Measurements from ENCODE around the gene UBA3.
A peak's percentile ranks its signal among the peaks of the same experiment; 100 is the strongest.

Gene UBA3

DNA sequence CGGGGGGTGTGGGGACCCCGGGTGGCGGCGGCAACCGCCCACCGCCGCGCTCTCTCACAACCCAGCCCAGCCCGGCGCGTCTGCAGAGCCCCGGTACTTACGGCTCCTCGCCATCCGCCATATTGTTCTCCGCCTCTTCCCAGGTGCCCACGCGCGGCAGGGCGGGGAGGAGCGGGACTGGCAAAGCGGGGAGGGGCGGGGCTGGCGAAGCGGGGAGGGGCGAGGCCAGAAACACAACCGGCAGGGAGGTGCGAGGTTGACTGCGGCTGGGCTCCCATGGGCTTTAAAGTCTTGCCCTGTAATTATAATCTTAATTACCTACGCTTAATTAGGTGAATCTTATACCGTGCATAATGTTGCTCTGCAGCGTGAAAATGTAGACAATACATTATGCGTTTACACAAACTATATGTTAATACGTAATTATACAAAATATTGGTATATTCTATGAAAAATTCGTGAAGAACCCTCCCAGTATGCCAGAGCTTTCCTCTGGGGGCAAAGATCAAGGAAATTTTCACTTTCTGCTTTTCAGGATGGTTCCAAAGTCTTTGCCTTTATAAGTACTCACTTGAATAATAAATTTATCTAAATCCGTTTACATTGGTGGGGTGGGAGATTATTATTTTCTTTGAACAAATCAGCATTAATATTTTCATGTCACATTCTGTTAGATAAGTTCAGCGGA lies at the start of gene UBA3:
Gene UBA3, minus strand, starts transcription at position 133 of the 688 bp plus-strand sequence. Its CDS starts 12 bp downstream, at position 121.
- DNase-seq (ENCODE audit: low read depth, low spot score), result peak; percentile 87

DNA sequence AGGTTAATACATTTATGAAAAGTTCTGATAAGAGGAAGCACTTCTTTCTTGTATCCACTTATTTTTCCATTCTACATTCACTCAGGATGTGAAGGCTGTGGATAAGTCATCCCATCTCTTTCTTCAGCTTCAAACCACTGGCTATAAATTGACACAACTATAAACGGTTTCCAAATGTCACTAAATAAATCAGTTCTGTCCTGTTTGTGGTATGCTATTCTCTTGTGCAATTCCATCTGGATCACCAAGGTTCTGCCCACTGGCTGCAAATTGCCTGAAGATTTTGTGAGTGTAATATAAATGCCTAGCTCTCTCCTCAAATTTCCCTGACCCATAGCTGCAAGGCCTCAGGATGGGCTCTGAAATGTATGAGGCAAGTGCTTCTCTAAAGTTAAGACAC lies 49.4 kb upstream of the UBA3 start:
- no peak for DNase-seq (ENCODE audit: low read depth, low spot score)

DNA sequence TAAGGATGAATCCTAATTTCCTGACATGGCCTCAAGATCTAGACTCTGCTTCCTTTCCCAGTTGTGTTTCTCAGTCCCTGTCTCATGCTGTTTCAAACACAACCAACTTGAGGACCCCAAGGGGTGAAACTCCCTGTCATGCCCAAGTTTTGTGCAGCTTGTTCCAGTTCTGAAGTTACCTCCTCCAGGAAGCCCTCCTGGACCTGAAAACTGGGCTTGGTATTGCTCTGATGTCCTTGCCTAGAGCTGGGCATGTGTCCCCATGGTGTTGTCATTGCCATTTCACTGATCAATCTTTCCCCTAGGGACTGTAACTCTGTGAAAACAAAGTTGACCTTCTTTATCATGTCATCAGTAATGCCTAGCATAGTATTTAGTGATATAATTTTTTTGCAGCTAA lies 48.3 kb upstream of the UBA3 start:
- no peak for DNase-seq (ENCODE audit: low read depth, low spot score)

DNA sequence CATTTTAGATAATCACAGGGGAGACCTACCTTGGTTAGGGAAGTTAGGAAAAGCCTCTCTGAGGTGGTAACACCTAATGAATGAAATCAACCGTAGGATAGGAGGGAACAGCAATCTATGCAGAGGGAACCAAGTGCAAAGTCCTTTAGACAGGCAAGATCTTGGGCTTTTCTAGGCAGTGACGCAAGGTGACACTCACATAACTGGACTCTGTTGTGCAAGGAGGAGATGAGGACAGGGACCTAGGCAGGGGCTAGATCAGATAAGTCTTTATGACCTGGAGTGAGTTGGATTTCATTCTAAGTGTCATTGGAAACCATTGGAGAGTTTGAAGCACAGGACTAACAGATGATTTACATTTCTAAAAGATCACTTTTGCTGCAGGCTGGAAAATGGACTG lies 46.8 kb upstream of the UBA3 start:
- no peak for DNase-seq (ENCODE audit: low read depth, low spot score)

DNA sequence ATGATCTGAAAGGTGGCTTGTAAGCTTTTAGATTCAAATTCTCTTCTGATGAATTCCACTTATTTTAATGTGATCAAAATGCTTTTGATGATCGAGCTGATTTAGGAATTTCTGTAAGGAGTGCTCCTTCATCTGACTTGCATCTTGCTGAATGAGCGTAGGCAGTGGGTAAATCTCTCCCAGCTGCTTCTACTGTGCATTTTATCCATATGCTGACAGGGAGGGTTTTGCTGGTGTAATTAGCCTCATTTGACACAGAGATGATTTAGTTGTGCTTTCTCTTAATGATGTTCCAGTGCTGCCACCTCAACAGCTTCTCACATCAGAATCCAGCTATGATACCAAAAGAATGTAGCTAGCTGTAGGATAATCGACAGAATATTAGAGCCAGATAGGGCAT lies 46.1 kb upstream of the UBA3 start:
- no peak for DNase-seq (ENCODE audit: low read depth, low spot score)

DNA sequence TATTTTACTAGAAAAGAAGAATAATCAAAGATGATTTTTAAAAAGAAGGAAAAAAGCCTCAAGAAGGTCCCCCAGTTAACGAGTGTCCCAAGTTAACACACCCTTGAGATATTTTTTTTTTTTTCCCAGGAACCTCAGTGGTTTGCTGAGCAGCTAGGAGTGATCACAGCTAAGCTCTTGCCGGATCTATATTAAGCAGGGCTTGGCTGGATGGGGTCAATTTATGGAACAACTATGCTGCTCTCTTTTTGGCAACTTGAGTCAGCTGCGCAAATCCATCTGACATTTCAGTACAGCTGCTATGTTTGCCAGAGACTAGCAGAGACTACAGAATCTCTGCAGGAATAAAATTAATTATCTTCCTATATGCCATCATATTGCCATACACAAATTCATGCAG lies 42.2 kb upstream of the UBA3 start, which contains the start of gene LMOD3:
Gene LMOD3, minus strand, starts transcription at position 193 of the 400 bp plus-strand sequence. CDS start 209 bp downstream, outside the sequence.
- DNase-seq (ENCODE audit: low read depth, low spot score), result no peak

DNA sequence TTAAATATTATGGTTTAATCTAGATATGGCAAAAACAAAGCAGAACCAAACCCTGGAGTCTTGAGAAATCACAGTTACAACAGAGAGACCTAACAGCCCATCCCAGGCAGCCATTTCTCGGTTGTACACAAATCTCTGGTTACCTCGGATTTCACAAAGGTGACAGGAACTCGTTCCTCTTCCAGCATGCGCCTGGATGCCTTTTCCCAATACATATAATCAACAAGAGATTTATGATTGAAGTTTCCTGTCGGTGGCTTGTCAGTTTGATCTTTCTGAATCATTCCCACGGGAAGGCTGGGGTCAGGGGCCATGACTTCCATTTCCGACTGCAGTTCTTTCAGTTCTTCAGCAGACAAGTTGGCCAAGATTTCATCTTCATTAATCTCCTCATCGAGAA lies 41.8 kb upstream of the UBA3 start:
- no peak for DNase-seq (ENCODE audit: low read depth, low spot score)

DNA sequence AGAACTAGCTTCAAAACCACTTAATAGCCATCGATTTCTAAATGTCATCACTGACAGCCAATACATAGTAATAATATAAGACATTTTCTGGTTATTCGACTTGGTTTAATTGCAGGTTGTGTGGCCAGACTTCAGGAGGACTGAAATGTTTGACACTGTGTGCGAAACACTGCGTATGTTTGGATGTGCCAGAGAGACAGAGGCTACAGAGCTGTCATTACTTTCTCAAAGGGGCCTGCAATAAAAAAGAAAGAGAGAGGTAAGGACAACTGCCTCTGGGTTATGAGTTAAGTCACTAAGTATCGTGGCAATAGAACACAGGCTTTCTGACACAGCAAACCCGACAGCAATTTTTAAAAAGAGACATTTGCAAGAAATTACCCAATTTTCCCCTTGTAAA lies 41.3 kb upstream of the UBA3 start:
- DNase-seq (ENCODE audit: low read depth, low spot score), result no peak

DNA sequence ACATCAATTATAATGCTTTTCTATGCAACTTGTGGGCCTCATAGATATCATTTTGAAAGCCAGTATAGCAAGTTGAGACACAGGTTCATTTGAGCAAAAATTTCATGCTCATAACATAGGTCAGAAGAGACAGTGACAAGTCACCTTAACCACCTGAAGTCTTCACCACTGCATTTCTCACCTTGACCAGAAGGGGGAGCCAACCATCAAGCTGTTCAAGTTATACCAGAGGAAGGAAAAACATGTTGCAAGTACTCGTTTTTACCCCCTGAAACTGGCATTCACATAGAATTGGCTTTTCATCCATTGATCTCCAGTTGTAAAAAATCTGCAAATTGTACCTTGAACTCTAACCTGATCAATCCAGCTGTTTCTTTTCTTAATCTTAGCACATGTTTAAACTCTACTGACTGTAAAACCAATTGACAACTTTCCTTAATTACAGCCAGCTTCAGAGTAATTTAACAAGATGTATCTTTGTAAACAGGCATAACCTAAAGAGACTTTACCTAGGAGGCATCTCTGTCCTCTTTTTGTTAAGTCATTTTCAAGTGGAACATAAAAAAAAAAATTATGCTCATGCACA lies 40.8 kb upstream of the UBA3 start:
- peak; percentile 76 for DNase-seq (ENCODE audit: low read depth, low spot score)

DNA sequence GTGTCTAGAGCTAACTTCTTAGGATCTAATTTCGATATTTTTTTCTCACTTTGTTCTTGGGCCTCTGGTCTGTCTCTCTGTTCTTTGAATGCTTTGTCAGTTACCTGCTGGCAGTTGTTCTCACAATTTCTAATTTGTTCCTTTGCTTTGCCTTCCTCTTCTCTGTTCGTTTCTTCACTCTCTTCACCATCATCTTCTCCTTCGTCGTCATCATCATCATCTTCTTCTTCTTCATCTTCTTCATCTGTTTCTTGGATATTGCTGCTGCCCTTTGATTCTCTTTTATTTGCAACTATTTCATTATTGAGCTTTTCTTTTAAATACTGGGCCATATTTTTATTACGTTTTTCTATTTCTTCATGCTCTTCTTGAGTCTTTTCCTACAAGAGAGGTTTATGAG lies 39.5 kb upstream of the UBA3 start:
- DNase-seq (ENCODE audit: low read depth, low spot score), result no peak

DNA sequence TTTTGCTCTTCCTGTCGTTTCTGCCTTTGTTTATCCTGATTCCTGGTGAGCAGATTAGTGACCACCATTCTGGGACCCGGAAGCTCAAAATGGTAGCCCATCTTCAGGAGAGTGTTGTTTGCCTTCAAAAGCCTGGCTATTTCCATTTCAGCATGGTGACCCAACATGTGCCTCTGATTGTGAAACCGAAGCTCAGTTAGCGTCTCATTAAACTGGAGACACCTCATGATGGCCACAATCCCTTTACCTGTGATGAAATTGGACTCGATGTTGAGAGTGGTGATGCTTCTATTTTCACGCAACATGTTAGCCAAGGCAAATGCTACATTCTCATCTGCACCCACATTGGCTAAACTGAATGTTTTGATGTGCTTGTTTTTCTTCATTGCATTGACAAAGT lies 39.0 kb upstream of the UBA3 start:
- DNase-seq (ENCODE audit: low read depth, low spot score), result no peak

DNA sequence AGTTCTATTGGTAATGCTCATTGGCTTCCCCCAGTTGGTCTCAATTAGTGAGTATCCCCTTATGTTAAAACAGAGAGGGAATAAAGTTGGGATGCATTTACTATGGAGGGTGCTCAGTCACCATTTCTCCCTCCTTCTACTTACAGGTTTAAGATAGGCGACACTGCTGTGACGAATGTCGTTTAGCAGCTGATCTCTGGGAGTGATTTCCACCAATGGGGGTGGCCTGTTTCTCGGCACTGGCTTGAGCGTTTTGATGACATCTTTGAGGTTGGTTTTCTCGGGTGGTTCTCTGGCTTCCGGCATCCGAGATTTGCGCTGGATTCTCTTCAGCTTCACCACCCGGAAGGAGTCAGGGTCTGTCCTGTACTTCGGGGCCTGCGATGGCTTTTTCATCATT lies 38.4 kb upstream of the UBA3 start:
- DNase-seq (ENCODE audit: low read depth, low spot score), result no peak

DNA sequence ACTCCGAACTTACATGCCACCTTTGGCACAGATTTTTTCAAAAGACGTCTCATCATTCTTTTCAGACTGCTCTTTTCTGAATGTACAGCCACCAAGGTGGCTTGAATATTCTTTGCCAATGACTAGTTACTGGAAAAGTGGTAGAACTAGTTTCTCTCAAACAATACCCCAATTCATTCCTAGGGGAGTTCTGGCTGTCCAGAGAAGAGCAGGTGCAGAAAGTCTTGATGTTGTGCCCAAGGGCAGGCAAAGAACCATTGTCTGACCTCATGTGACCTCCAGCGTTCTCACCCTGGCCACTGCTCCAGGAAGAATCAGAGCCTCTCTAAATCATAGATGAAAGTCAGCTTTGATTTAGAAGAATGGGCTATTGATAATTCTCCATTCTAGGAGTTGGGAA lies 36.7 kb upstream of the UBA3 start:
- no peak for DNase-seq (ENCODE audit: low read depth, low spot score)

DNA sequence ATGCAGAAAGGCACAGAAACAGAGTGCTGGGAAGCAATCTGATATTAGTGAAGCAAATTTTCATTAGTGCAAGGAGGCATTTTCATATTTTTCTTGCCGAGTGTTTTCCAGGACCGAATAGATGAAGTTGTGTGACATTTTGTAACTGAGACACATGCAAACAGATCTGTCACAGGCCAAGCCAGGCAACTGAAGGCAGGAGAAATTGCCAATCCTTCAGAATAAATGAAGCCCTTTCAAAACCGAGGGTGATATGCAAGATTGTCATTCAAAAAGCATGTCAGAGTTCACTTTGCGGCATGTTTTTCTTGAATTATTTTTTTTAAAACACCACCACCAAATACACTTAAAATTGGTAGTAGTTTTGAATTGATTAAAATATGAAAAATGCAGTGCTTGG lies 36.0 kb upstream of the UBA3 start:
- DNase-seq (ENCODE audit: low read depth, low spot score), result no peak

DNA sequence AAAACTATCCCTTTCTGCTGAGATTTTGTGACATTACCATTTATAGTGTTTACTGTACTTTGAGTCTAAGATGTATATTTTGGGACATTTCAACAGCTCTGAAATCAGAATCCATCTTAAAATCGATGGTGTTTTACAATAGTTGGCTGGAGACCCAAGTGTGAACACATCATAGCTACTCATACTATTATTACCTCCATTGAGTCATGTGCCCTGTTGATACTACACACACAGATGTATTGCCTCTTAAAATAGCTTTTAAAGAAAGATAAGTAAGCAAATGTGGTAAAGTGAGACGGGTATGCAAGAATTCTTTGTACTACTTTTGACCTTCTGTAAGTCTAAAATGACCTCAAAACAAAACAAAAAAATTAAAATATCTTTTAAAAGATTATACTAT lies 35.6 kb upstream of the UBA3 start:
- no peak for DNase-seq (ENCODE audit: low read depth, low spot score)

DNA sequence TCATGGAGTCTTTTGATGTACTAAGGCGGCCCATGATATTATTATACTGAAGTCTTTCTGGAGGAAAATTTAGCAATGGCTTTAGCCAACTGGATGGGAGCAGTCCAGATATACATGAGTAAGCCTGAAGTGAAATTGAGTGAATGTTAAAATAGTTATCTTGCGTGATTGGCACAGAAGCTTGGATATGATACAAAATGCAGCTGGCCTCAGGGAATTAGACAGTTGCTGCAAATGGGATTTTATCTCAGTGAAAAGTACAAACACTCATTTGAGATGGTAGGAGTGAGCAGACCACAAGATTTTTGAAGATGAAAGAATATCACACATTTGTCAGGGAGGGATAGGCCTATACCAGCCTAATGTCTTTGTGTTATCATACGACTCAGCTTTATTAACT lies 33.4 kb upstream of the UBA3 start:
- no peak for DNase-seq (ENCODE audit: low read depth, low spot score)

DNA sequence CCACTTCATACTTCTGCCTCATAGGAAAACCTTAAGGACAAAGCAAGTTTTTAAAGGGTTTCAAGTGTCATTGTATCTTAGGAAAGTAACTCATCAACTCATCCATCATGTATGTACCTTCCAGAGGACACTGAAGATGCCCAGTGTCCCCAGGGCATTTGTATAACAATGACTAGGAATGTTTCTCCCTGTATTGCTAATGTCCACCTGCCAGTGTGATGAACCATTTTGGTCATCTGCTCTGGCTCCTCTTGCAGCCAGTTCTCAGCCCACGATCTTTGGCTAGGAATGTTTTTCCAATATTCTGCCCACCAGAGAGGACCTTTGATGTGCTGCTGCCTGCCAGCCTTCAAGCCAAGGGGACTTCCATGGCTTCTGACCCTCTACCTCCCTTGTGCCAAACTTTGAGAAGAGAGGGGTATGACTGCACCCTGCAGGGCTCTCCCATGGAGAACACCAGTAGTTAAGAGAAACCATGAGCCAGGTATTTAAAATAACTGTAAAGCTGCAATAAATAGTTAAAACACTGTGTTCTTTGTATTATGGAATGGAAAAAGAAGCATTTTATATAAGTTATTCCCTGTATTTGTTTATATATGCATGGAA lies 30.9 kb upstream of the UBA3 start:
- DNase-seq (ENCODE audit: low read depth, low spot score), result no peak

DNA sequence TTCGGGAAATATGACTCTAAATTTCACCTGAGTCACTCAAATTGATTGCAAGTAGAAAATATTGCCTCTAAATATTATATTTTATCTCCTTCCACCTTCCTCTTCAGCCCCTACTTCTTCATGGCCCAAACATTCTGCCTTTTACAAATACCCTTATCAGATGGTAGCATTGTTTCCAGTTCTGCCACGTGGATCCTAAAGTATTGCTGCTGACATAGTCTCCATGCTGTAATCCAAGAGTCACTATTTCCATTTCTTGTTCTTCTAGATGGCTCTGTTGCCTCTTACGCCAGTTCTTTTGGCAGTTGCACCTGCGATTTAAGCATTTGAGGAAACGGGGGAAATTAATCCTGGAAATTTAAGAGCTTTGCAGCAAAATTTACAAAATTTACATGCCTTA lies 28.6 kb upstream of the UBA3 start:
- no peak for DNase-seq (ENCODE audit: low read depth, low spot score)

DNA sequence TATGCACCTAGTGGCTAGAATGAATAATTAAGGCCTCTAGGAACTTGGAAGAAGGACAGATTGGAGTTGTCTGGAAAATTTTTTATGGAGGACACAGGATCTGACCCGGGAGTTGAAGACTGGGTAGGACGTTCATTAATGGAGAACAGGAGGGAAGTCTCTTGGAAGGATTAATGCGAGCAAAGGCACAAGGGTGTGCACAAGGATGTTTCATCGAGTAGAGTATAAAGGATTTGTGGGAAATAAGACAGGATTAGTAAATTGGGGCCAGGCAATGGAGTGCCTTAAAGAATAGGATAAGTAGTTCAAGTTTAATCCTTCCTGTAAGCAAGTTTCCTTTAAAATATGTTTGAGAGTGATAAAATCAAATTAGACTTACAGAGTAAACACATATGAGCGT lies 27.7 kb upstream of the UBA3 start:
- DNase-seq (ENCODE audit: low read depth, low spot score), result no peak

DNA sequence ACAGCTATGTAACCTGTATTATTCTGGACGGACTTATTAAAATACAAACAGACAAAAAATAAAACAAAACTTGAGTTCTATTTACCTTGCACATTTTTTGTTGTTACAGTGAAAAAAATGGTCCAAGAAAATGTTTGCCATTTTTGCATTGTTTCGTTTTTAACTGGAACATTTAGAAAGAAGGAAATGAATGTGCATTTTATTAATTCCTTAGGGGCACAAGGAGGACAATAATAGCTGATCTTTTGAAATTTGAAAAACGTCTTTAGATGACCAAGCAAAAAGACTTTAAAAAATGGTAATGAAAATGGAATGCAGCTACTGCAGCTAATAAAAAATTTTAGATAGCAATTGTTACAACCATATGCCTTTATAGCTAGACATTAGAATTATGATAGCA lies 25.2 kb upstream of the UBA3 start:
- DNase-seq (ENCODE audit: low read depth, low spot score), result no peak

DNA sequence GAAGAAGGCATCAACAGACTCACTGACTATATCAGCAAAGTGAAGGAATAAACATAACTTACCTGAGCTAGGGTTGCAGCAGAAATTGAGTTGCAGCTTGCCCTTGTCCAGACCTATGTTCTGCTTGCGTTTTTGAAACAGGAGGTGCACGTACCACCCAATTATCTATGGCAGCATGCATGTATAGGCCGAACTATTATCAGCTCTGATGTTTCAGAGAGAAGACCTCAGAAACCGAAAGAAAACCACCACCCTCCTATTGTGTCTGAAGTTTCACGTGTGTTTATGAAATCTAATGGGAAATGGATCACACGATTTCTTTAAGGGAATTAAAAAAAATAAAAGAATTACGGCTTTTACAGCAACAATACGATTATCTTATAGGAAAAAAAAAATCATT lies 24.4 kb upstream of the UBA3 start:
- DNase-seq (ENCODE audit: low read depth, low spot score), result no peak

DNA sequence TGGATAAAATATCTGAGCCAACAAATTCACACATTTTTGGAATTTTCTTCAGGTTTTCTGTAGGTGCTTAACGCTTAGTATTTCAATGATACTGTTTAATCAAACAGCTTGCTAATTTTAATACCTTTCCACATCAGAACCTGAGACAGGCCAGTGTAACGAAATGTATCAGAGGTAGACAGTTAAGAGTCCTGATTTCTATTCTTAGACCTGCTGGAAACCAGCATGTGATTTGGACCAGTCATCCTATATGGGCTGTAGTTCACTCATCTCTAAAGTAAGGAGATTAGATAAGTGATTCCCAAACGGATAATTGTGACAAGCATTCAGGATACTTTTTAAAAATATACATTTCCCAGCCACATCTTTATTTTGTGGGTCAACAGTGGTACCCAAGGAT lies 23.0 kb upstream of the UBA3 start:
- DNase-seq (ENCODE audit: low read depth, low spot score), result no peak

DNA sequence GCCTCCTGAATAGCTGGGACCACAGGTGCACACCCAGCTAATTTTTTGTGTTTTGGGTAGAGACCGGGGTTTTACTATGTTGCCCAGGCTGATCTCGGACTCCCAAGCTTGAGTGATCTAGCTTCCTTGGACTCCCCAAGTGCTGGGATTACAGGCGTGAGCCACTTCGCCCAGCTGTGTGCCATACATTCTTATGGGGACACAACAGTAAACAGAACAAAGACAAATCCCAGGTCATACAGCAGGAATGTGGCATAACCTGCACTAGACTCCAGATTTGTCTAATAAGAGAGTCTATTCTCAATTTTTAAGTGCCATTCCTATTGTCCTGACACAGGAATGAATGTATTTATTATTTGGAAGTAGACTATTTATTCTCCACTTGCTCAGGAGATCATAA lies 22.2 kb upstream of the UBA3 start:
- DNase-seq (ENCODE audit: low read depth, low spot score), result no peak

Measured in activated CD4-positive, CD25-positive, alpha-beta regulatory T cell treated with anti-CD3 and anti-CD28 coated beads, Interleukin-2, amount 50 U/mL, for 16 hours (primary cell).